ENCODE data around the gene PRKAG1.
A peak's percentile ranks its signal among the peaks of the same experiment; 100 is the strongest.

PRKAG1 gene

GRCh38 chr12:48994224-48995085, 24.1 kb downstream of the PRKAG1 start:
- TF ChIP-seq CTCF (IDR thresholded peaks at IDR 0.05; ENCODE audit: low read depth, low read length): no peak
- DNase-seq (ENCODE audit: extremely low read depth, low read depth): no peak

- TF ChIP-seq CTCF (IDR thresholded peaks at IDR 0.05; ENCODE audit: low read depth, low read length): no peak
- no peak for DNase-seq (ENCODE audit: extremely low read depth, low read depth)
Measured at GRCh38 chr12:48993787-48994186, 24.8 kb downstream of the PRKAG1 start.

- no peak for DNase-seq (ENCODE audit: extremely low read depth, low read depth)
- no peak for TF ChIP-seq CTCF (IDR thresholded peaks at IDR 0.05; ENCODE audit: low read depth, low read length)
Measured at GRCh38 chr12:48991247-48992050, 27.1 kb downstream of the PRKAG1 start.

GRCh38 chr12:48990552-48990951, 28.0 kb downstream of the PRKAG1 start:
- no peak for DNase-seq (ENCODE audit: extremely low read depth, low read depth)
- TF ChIP-seq CTCF (IDR thresholded peaks at IDR 0.05; ENCODE audit: low read depth, low read length): no peak

GRCh38 chr12:48988030-48988649, 30.4 kb downstream of the PRKAG1 start:
- DNase-seq (ENCODE audit: extremely low read depth, low read depth): no peak
- TF ChIP-seq CTCF (IDR thresholded peaks at IDR 0.05; ENCODE audit: low read depth, low read length): peak; percentile 84

- TF ChIP-seq CTCF (IDR thresholded peaks at IDR 0.05; ENCODE audit: low read depth, low read length): no peak
- DNase-seq (ENCODE audit: extremely low read depth, low read depth): no peak
Measured at GRCh38 chr12:48986720-48987291, 31.8 kb downstream of the PRKAG1 start.

All from AG09319 (cell line).